Endothelial cell of umbilical vein (primary cell): ENCODE results near the gene OR13F1. TPM values are rescaled to one million over a fixed set of nuclear protein-coding genes. Genes with fewer than 3 reads are reported as not detected.

ENCODE experiments used
- BruUV-seq: library from RNA; stranded (reverse); fragments of 400-500 nt; replicated peaks from 2 replicates; lab custom pipeline; 2021; lab: Mats Ljungman, UMichigan
- CTCF ChIA-PET: fragments of 300-600, 350-600 bp; sonication (Branson Sonifier 250); formaldehyde crosslinking; loops from one replicate; lab custom pipeline; 2021; ENCODE audit warnings: antibody characterized with exemption, inconsistent platforms; lab: Charles Lee
- POLR2A ChIA-PET: fragments of 300-600, 350-600 bp; sonication (Branson Sonifier 250); formaldehyde crosslinking; loops from one replicate; lab custom pipeline; 2021; ENCODE audit warnings: antibody characterized with exemption, inconsistent platforms; lab: Charles Lee
- DNase-seq: peaks from one replicate; pipeline ENCODE4 v3.0.0-alpha.2; 2011; ENCODE audit warnings: low read depth, low spot score
- FAIRE-seq: peaks from 2 replicates; lab custom pipeline; 2011; peaks lifted over from hg19 to GRCh38; lab: Jason Lieb, UNC
- H2AFZ ChIP-seq: 2 replicates; pipeline ENCODE4 v1.6.0; 2012; ENCODE audit warnings: low read depth, low read length, control low read depth, inconsistent platforms
- H3K27ac ChIP-seq: 2 replicates; pipeline ENCODE4 v1.5.1; 2011; ENCODE audit warnings: low read depth, mild to moderate bottlenecking, control low read depth, low read length, moderate library complexity; ENCODE audit not compliant: insufficient read depth
- H3K27me3 ChIP-seq, 2 experiments: 2 replicates each; pipeline versions ENCODE4 v1.6.0 to v1.6.1; 2011; ENCODE audit warnings: low read length in 2 of 2, mixed read lengths in 1 of 2; ENCODE audit not compliant: control insufficient read depth in 2 of 2, insufficient read depth in 2 of 2
- H3K36me3 ChIP-seq, 2 experiments: 2 replicates in 1 of 2; 3 replicates in 1 of 2; pipeline ENCODE4 v1.5.1; 2011; ENCODE audit warnings: low read length in 2 of 2, mild to moderate bottlenecking in 1 of 2, moderate library complexity in 1 of 2; ENCODE audit not compliant: control insufficient read depth in 2 of 2, insufficient read depth in 2 of 2; ENCODE audit errors: extremely low read depth in 1 of 2
- H3K4me1 ChIP-seq: 3 replicates; pipeline ENCODE4 v1.5.1; 2011; ENCODE audit warnings: mild to moderate bottlenecking, low read length; ENCODE audit not compliant: control insufficient read depth, insufficient read depth; ENCODE audit errors: extremely low read depth
- H3K4me2 ChIP-seq: 2 replicates; pipeline ENCODE4 v1.6.1; 2011; ENCODE audit warnings: low read length, control low read depth, mixed read lengths; ENCODE audit not compliant: insufficient read depth
- H3K4me3 ChIP-seq, 3 experiments: fragments of 200-600 bp in 1 of 3; sonication (generic), shearing (Covaris generic) in 1 of 3; replicated peaks in 1 of 3; 2 replicates each; pipeline ENCODE4 v1.5.1; 2011 to 2016; ENCODE audit warnings: control low read depth in 3 of 3, low read length in 3 of 3, mild to moderate bottlenecking in 2 of 3, inconsistent platforms in 1 of 3, low read depth in 1 of 3, moderate library complexity in 1 of 3; ENCODE audit not compliant: insufficient read depth in 1 of 3
- H3K79me2 ChIP-seq: 2 replicates; pipeline ENCODE4 v1.6.0; 2012; ENCODE audit warnings: low read length, inconsistent platforms; ENCODE audit not compliant: control insufficient read depth, insufficient read depth
- H3K9ac ChIP-seq: replicated peaks from 2 replicates; pipeline ENCODE3; 2011; ENCODE audit warnings: low read length, control low read depth; ENCODE audit not compliant: insufficient read depth; ENCODE audit errors: extremely low read depth
- H3K9me1 ChIP-seq: replicated peaks from 3 replicates; pipeline ENCODE4 v1.6.0; 2011; ENCODE audit warnings: mild to moderate bottlenecking, low read length; ENCODE audit not compliant: control insufficient read depth, insufficient read depth; ENCODE audit errors: extremely low read depth
- H3K9me3 ChIP-seq: replicated peaks from 2 replicates; pipeline ENCODE4 v1.5.1; 2012; ENCODE audit warnings: low read length, inconsistent platforms; ENCODE audit not compliant: control insufficient read depth, insufficient read depth
- H4K20me1 ChIP-seq: replicated peaks from 2 replicates; pipeline ENCODE3; 2011; ENCODE audit warnings: mild to moderate bottlenecking, low read length; ENCODE audit not compliant: control insufficient read depth, insufficient read depth; ENCODE audit errors: extremely low read depth
- EZH2 ChIP-seq: IDR thresholded peaks from 2 replicates; pipeline ENCODE4 v1.6.1; 2012; ENCODE audit warnings: borderline replicate concordance, low read depth, mild to moderate bottlenecking, moderate library complexity, low read length, inconsistent platforms; ENCODE audit not compliant: severe bottlenecking
- FOS ChIP-seq: IDR thresholded peaks from 2 replicates; pipeline ENCODE4 v1.6.1; 2011; ENCODE audit warnings: mild to moderate bottlenecking, low read length, moderate library complexity, borderline replicate concordance; ENCODE audit not compliant: insufficient read depth
- JUN ChIP-seq: IDR thresholded peaks from 2 replicates; pipeline ENCODE4 v1.6.1; 2011; ENCODE audit warnings: borderline replicate concordance, low read depth; ENCODE audit not compliant: insufficient read length, insufficient read depth
- MAX ChIP-seq: IDR thresholded peaks from 2 replicates; pipeline ENCODE4 v1.6.1; 2011; ENCODE audit not compliant: insufficient read depth, insufficient read length
- MYC ChIP-seq: IDR thresholded peaks from one replicate; pipeline ENCODE4 v1.6.1; 2011; ENCODE audit warnings: mild to moderate bottlenecking, low read depth, low read length
- POLR2A ChIP-seq: IDR thresholded peaks from 2 replicates; pipeline ENCODE4 v1.6.1; 2012; ENCODE audit warnings: low read depth, mild to moderate bottlenecking, control low read depth, low read length
- POLR2AphosphoS5 ChIP-seq: IDR thresholded peaks from 2 replicates; pipeline ENCODE4 v1.6.1; 2012; ENCODE audit warnings: low read depth, mild to moderate bottlenecking, control low read depth, low read length, moderate library complexity; ENCODE audit not compliant: insufficient read depth
- dilution Hi-C: fragments of 300-500 bp; cut with MboI; formaldehyde crosslinking; loops from one replicate; pipeline ENCODE4 v1.15.0; 2019; ENCODE audit warnings: low sequenced_read_pairs; ENCODE audit not compliant: extremely low pct_ligation_motif_present
- intact Hi-C: fragments of 100-400 bp; cut with micrococcal nuclease; formaldehyde crosslinking; loops from one replicate; pipeline ENCODE4 v1.10.0; 2022
- polyA plus RNA-seq, 4 experiments: library from polyadenylated mRNA; depleted of rRNA in 3 of 4; stranded (reverse) in 3 of 4; unstranded in 1 of 4; fragments of >200 nt; gene quantifications; 2 replicates each; pipeline versions ENCODE4 v1.2.1 to v1.2.3, GENCODE V29; 2011 to 2012; ENCODE audit warnings: missing spikeins in 1 of 4
- total RNA-seq: library from RNA; stranded (reverse); gene quantifications from 2 replicates; pipeline ENCODE4 v1.2.3, GENCODE V29; 2021

Gene OR13F1
- total and polyA plus RNA-seq, 2 donors (not counting 3 experiments of a cell fraction or from before 2014, with no cell fraction given), result not detected

- dilution Hi-C loops, result no loop called here
- DNase-seq (no peak), FAIRE-seq (no peak)
- H2AFZ ChIP-seq, result no peak overlapping the region
- H3K9me1 ChIP-seq, result no peaks in the 10 kb centered on the region
- no peaks in the 10 kb centered on the region for H3K36me3 ChIP-seq
- H4K20me1 ChIP-seq, result no peaks in the 10 kb centered on the region
- intact Hi-C loops, result no loop called here
- no peak overlapping the region for H3K4me3 ChIP-seq
- H3K9ac ChIP-seq, result no peak overlapping the region
- no peak for TF ChIP-seq FOS
- no peak for TF ChIP-seq JUN
- no peak for TF ChIP-seq EZH2
- no peaks in the 10 kb centered on the region for H3K27me3 ChIP-seq
- H3K4me1 ChIP-seq, result no peaks in the 10 kb centered on the region
- ChIA-PET CTCF (no interaction called here), POLR2A (no interaction called here)
- H3K79me2 ChIP-seq, result no peaks in the 10 kb centered on the region
- no TSS peak for BruUV-seq
- H3K4me2 ChIP-seq, result no peak overlapping the region
- H3K9me3 ChIP-seq, result no peaks in the 10 kb centered on the region
- no peak overlapping the region for H3K27ac ChIP-seq
Observed at GRCh38 chr9:104503440-104503839, 623 bp upstream of the OR13F1 start.

DNA sequence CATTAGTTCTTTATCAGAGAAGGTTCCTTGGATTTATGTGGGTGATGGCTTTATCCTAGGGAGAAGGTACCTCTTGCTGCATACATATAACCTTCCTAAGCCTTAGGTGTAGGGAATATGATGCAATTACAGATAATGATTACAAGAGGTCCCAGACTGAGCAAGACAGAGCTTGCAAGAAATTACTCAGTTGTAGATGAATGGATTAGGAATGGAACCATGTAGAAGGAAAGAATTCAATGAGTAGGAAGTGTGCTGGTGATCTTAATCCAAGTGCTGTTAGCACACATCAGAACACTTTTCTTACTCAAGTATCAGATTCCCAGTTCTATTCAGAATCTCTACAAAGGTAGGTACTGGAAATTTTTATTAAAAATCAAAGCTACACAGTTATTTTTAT, 2.5 kb downstream of the OR13F1 start:
- BruUV-seq, result no TSS peak

More for the DNA sequence above, 2.5 kb downstream of the OR13F1 start:
- H3K9me1 ChIP-seq, result no peaks in the 10 kb centered on the region
- H3K4me3 ChIP-seq, result no peak overlapping the region
- no peaks in the 10 kb centered on the region for H3K27me3 ChIP-seq
- ChIA-PET CTCF (no interaction called here), POLR2A (no interaction called here)
- no peak for DNase-seq
- no peak overlapping the region for H2AFZ ChIP-seq
- no peak for FAIRE-seq
- H3K9ac ChIP-seq, result no peak overlapping the region
- H3K9me3 ChIP-seq, result peaks cover 3% of the 10 kb centered on the region
- H3K79me2 ChIP-seq, result no peaks in the 10 kb centered on the region
- dilution Hi-C loops, result no loop called here
- no peak overlapping the region for H3K27ac ChIP-seq
- H3K36me3 ChIP-seq, result no peaks in the 10 kb centered on the region
- H3K4me2 ChIP-seq, result no peak overlapping the region
- intact Hi-C loops, result no loop called here
- H3K4me1 ChIP-seq, result no peaks in the 10 kb centered on the region
- H4K20me1 ChIP-seq, result no peaks in the 10 kb centered on the region
- TF ChIP-seq POLR2A (no peak), MAX (no peak), FOS (no peak), MYC (no peak), POLR2AphosphoS5 (no peak), JUN (no peak)
